Embryonic facial prominence (tissue), 1 donor: Measurements from ENCODE around the gene WNT11.

Experiments used
- DNase-seq: peaks from one replicate; pipeline ENCODE4 v3.0.0-alpha.2; 2016; ENCODE audit errors: extremely low spot score

The WNT11 gene

DNA sequence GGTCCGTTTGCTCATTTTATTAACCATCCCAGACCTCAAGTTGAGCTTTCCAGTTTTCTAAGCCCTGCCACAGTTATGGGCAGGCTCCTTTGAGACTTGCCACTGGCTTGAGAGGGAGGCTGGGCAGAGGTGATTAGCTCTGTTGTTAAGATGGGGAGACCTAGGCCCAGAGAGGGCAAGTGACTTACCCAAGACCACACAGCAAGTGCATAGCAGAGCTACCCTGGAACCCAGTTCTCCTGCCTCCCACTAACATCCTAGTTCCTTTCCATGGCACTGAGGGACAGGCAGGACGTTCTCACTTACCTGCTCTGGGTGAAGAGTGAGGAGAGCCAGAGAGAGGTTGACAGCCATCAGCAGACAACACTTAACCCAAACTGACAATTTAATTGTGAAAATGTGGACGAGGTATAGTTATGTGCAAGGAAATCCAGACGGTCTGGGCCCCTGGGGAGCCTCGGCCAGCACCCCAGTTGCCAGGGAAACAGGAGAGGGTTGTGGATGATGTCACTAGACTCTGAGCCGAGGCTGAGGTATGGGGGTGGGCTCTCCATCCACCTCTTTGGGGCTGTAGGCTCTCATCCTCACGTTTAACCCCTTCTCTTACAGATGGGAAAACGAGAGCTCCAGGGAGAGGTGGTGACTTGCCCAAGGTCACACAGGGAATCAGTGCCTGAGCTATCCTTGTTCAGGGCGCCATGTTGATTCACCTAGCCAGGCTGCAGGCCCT, 12.3 kb upstream of the WNT11 start:
- no peak for DNase-seq

DNA sequence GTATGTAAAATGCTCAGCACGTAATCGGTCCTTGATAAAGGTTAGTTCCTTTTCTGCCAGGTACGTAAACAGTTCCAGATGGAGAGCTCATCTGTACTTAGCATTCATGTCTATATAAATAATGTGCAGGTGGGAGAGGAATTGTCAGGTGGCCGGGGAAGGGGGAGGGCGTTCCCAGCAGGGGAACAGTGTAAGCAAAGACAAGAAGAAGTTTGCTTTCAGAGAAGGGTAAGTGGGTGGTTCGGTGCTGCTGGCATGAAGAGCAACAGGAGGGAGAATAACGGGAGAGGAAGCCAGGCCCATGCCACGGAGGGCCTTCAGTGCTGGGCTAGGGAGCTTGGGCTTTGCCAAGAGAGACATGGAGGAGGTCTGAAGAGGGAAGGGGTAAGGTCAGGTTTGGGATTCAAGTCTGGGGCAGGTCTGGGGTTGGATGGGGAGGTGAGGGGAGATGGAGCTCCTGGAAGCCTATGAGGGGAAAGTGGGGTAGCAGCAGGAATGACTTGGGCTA, 11.4 kb upstream of the WNT11 start:
- no peak for DNase-seq

DNA sequence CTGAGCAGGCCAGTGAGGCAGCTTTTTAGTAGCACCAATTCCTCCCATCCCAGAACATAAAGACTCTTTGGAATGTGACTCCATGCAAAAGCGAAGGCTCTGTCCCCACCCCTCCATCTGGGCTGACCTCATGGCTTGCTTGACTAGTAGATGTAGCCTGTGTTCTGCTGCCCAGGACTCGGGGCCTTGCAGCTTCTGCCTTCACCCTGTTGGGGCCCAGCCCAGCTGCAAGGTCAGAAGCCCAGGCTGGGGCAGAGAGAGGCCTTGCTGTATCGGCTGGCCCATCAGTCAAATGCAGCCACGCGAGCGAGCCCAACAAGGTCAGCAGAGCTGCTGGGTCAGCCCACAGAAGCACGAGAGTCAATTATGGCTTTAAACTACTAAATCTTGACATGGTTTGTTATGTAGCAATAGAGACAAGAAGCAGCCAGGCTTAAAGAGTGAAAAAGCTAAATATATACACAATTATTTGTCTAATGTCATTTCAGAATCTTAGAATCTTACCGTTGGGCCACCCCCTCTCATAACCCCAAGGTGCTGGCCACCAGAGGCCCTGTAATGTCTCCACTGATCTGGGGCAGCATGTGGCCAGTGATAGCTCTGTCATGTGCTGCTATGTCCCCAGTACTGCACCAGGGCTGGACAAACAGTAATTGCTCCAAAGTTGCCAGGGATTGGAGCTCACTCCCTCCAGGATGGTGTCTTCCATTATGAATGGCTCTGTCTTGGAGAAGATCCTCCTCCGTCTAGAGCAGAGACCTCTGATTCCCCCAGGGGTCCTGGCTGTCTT, 10.4 kb upstream of the WNT11 start:
- DNase-seq = no peak

DNA sequence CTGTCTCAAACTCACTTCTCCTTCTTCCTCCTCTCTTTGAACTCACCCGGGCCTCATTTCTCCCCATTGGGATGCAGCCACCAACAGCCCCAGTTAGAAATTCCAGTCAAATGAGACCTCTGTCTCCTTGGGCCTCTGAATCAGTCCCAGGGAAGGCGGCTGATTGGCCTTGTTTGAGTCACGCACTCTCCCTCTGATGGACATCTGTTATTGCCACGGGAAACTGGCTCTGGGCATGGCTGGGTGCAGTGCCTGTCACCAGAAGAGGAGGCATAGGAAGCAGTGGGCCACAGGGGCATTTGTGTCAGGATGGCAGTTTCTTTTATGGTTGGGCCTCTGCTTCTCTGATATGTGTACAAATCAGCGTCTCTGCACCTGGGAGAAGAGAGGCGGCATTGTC, 9.6 kb upstream of the WNT11 start:
- DNase-seq = no peak

DNA sequence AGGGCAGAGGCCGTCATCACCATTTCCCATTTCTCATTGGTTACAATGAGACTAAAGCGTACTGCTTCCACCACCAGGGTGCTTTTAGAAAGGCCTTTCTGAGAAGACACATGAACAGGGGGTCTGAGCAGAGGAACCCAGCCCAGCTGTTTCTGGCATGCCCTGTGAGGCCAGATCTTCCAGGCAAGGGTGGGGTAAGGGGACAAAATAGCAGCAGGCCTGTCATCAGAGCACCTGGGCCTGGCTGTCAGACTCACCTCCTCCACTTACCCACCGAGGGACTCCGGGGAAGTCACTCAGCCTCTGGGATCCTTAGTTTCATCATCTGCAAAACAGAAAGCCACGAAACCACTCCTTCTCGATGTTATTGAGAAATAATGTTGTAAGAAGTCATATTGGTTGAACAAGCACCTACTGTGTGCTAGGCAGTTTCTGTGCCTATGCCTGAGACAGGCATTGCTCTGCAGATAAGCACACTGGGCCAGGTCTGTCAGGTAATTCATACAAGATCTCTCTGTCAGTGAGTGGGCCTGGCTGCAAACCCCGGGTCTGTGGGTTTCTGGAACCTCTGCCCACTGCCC, 8.8 kb upstream of the WNT11 start:
- no peak for DNase-seq

DNA sequence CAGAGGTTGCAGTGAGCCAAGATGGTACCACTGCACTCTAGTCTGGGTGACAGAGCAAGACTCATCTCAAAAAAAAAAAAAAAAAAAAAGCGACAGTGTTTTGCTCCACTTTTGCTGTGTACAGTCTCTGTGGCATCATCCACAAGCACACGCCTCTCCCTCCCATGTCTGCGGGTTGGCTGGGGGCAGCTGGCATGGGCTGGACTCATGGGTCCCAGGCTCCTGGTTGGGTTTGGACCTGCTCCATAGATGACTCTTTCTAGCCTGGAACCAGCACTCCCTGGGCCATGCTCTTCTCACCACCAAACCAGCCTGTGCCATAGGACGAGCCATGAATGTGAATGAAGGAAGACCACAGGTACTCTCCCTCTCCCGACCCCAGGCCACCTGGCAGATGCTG, 7.9 kb upstream of the WNT11 start:
- DNase-seq = no peak

DNA sequence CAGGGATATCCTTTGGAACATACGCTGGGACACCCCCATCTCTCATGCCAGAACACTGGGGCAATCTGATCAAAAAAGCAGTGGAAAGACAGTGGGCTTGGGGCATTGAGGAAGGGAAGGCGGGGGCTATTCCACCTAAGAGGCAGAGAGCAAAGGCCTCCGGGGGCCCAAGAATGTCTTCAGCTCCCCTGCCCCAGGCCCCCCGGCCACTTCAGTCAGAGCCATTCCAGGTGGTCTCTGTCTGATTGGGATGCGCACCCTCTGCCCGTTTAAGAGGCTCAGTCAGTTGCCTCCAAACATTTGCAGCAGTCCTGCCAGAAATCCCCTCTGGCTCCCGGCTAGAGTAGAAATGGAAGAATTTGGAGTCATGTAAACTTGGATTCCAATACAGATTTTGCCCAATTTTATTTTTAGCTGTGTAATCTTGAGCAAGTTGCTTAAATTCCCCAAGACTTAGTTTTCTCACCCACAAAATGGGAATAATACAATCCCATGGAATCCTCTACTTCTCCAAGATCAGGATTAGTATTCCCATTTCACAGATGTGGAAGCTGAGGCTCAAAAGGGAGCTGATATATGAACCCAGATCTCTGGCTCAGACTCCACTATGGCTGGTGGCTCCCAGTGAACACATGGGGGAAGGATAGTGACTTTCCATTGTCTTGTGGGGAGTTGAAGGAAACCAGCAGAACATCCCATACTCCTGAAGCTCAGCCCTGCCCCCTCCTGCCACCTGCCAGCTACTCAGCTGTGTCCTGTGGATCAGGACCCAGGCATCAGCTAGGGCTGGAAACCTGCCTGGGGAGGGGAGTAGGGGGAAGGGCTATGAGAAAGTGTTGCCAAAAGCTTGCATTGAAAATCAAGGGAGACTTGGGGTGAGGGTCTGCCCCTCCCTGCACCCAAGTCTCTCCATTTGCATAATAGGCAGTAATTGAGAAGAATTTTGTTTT, 6.1 kb upstream of the WNT11 start:
- DNase-seq = no peak

DNA sequence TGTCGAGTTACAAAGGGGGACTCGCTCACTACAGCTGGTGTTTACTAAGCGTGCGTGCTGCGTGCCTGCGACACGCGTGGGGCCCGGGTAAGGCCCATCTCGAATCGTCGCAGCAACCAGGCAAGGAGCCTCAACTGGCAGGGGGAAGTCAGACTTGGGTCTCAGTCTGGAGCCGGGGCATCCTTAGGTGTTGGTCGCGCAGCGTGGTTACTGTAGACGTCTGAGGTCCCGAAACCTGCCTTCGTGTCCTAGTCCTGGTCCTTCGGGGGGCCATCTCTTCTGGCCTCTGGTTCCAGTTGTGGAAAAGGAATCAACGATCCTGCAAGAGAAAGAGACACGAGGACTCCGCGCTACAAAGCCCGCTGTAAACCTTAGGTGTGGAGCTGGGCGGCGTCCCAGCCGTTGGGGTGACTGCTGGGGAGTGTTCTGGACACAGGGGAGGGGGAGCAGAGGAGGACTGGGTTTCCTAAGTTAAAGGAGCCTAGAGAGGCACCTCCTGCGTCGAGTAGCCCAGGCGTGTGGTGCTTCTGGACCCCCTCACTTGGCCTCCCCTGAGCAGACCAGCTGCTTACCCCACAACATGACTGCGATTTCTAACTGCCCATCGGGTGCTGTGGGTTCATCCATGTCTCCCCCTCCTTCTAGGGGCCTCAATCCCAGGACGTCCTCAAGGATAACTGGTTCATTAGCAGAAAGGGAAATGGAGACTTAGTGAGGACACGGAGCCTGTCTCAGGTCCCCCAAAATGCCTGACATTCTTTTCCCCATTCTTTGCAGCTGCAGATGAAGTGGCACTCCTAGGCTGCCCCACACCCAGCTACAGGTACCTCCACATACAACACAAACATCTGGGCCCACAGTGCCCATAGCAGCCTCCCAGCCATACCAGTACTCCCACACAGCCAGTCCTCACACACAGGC, 4.9 kb upstream of the WNT11 start:
- DNase-seq = no peak

DNA sequence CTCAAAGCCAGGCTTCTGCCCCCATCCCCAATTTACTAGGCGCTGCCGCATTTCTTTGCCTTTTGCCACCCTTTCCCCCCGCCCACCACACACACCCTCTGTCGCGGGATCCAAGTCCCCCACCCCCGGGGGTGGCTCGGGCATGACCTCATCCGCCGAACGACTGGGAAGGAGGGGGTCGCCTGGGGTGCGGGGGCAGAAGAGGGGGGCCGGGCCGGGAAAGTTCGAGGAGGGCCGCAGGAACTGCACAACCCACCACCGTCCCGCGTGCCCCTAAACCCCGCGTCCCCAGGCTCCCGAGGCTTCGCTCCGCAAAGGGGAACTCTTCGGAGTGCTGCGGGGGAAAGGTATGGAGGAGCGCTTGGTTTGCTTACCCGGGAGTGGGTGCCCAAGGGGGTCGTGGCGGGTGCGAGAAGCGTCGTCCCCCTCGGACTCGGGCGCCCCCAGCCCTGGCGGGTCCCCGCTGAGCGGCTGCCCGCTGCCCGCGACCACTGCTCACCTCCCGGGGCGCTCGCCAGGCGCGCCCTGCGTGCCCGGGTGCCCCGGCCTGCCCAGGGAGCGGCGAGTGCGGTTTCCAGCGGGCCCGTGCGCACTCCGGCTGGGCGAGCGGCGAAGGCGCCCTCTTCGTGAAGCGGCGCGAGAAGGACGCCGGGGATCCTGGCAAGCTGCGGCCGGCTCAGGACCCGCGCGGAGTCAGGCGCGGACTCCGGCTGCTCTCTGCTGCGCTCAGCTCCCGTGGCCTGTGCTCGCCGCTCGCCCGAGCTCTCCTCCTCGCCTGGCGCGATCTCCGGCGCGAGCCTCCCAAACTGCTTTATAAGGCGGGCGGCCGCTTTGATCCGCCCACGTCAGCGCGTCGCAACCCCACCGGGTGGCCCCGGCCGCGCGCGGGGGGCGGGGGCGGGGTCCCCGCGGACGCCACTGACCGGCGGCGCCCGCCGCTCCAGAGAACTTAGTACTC, 4.0 kb upstream of the WNT11 start:
- DNase-seq = no peak

DNA sequence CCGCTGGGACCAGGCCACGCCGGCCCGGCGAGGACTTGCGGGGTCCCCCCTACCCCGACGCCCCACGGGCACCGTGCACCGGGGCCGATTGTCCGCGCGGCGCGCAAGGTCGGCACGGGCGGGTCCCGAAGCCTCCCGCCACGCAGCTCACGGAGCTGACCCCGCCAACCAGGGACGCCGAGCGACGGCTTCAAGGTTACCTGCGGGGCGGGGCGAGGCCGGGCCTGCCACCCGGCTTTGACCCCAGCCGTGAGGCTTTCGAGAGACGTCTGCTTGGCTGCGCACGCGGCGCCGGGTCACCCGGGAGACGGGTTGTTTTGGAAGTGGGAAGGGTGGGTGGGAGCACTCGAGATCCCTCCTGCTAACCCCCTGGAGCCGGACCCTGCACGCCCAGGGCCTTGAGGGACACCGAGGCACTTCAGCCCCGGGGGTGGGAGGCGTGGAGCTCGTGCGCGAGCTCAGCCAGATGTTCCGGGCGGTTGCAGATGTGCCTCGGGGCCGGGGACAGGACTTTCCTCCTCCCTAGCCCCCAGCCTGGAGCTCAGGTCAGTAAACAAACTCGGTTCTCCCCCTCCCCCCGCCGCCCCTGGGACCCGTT, 3.2 kb upstream of the WNT11 start:
- no peak for DNase-seq

DNA sequence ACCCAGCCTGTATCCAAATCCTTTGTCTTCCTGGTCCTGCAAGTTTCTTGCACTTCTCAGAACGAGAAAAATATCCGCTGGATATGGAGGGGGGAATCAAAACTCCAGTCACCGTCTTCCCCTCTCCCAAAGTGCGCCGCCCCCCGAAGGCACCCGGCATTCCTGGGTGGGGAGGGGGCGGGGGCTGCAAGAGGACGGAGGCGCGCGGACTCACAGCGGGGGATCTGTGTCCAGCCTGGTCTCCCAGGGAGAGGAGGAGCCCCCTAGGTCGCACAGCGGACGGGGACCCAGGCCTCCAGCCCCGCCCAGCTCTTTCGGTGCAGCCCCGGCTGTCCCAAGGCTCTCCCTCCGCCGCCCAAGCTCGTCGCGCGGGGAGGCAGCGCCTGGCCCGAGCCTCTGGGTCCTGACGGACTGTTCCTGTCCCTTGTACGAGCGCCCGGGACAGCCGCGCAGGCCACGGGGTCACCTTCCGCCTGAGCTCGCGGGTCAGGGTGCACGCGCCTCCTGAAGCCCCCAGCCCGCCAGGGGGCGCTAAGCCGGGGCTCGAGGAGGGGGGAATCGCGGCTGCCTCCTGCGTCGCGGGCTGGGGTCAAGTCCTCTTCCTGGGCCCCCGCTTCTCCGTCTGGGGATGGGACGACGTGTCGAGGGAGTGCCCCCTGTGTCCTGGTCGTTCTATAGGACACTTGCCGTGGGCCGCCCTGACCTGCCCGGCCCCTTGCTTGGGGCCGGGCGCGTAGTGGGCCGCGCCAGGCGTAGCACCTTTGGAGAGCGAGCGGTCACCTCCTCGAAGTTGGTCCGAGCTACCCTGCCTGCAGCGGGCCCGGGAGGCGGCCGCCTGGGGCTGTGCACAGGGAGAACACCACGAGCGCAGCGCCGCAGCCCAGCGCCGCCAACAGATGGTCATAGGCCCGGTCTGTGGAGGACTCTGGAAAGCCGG, 2.4 kb upstream of the WNT11 start:
- DNase-seq = no peak

DNA sequence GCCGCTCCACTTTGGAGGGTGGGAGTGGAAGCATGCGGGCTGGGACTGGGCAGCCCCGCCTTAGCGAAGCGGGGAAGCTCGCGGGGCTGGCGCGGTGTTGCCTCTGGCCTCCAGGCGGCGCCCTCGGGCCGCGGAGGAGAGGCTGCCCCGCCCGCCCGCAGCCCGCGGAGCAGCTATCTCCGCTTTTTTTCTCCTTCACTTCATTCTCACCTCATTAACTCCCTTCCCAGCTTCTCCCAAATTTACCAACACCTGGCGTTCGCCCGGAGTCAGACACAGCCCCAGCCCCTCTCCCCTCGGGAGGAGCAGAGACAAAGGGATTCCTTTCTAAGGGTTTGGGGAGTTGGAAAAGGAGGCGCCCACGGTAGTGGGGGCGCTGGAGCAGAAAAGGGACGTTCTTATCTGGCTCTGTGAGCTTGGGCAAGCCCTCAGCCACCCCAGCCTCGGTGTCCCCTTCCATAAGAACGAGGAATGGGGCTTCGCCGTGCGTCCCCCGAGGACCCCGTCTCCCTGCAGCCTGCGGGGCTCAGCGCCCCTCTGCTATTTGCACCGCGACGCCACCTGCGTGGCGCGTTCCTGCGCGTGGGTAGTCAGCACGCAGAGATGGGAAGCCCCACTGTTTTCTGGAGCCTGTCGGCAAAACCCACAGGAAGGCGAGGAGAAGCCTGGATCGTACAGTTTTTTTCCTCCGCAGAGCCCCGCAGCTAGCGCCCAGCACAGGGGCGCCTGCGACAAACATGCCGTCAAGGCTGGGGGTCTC, 1.5 kb upstream of the WNT11 start:
- DNase-seq = no peak

DNA sequence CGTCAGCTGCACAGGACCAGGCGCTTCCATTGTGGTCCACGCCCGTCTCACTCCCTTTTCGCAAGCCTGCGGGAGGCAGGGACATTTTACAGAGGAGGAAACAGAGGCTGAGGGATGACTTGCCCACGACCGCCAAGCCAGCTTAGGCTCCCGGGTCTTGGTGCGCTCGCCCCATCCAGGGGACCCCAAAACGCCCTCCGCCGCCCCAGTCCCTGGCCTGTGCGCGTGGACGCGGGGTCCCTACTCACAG, 300 bp downstream of the WNT11 start:
- no peak for DNase-seq

DNA sequence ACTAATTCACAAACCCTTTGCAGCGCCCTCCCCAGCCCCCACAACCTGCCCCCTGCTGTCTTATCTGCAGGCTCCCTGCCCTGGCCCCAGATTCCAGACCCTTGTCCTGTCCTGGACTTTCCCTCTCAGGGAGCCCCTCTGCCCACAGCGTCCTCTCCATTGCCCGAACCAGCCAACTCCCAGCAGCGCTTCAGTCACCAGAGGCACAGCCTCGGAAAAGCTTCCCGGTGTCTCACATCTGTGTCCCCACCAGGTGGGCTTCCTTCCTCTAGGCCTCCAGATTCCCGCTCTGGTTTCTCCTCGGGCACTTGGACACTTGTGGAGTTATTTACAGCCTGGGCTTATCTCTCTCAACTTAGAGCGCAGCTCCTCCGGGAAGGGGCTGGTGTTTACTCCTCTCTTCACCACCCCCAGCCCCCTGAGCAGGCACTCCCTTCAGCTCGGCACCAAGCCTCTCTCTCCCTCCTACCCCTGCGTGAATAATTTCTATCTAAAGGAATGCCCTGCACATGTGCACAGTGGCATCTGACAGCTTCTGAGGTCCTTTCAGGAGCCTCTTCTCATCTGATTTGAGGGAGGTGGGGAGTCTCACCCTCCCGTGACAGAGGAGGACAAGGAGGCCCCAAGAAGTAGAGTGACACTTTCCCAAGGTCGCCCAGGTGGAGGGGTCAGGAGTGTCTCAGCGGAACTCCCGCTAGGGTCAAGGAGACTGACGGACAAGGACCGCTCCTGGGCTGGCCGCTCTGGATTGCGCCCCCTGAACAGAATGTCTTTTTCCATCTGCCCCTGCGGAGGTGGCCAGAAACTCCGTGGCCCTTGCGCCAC, 838 bp downstream of the WNT11 start:
- no peak for DNase-seq

DNA sequence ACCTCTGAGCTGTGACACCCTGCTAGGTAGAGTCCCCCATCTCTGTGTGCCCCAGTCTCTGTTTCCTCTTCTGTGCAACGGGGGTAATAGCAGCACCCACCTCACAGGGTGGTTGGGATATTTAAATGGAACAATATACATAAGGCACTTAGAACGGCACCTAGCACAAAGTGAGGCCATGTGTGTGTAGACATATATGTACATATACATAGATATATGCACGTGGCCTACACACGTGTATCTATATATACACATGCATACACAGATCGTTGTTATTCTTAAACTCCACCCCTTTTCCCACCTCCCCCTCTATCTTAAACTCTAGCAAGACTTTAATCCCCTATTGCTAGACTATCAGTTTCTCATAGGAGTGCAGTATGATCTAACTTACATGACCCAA, 2.4 kb downstream of the WNT11 start:
- DNase-seq = no peak

DNA sequence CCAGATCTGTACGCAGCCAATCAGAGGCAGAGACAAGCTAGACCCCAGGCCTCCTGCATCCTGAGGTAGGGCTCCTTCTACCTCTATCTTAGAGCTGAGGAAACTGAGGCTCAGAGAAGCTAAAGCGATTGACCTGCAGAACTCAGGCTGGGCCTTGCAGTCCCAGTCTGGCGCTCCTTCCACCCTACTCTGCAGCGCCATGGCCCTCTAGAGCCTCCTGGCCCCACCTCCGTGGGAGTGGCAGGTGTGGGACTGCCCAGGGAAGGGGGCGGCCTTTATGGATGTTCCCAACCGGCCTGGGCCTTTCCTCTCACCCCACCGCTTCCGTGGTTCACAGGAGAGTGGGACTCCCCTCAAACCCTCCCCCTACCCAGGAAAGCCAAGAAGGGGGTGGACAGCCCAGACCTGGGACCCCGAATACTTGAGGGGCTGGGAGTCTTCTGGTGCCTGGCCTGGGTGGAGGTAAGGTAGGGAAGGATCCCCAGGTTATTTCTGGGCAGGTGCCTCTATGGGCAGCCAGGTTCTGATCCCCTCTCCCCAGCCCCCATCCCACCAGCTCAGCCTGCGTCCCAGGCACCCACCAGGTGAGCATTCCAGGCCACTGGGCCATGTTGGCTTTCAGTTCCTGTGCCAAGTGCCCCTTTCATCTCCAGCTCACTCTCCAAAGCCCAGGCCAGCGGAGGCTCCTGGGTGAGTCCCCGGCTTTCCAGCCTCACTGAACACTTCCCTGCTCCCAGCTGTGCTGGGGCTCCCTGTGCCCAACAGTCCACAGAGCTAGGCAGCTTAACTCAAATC, 3.0 kb downstream of the WNT11 start:
- no peak for DNase-seq
